GM21423 (cell line): ENCODE results near the gene RFPL1.
"Not testable (repeated sequence)": the region's sequence is repeated elsewhere in the genome, so short reads cannot be mapped to it uniquely, and the experiment has no call there.

Experiments used
- ATAC-seq: cut with Tn5 transposase; IDR thresholded peaks from one replicate; pipeline ENCODE4 v1.9.1; 2021; ENCODE audit warnings: mild to moderate bottlenecking, moderate library complexity; ENCODE audit not compliant: unreplicated experiment

Gene RFPL1

GRCh38 chr22:29438283-29438682 lies at the start of gene RFPL1:
Gene RFPL1, plus strand, starts transcription at chr22:29438583.
- ATAC-seq, result not testable (repeated sequence)

- no peak for ATAC-seq
Observed at GRCh38 chr22:29388759-29389090, 49.7 kb upstream of the RFPL1 start.

- no peak for ATAC-seq
Observed at GRCh38 chr22:29390270-29390669, 48.1 kb upstream of the RFPL1 start.

GRCh38 chr22:29391546-29391945 lies 46.8 kb upstream of the RFPL1 start:
- ATAC-seq, result no peak

GRCh38 chr22:29393019-29393608 lies 45.3 kb upstream of the RFPL1 start:
- no peak for ATAC-seq

GRCh38 chr22:29394931-29395581 lies 43.3 kb upstream of the RFPL1 start:
- no peak for ATAC-seq

- no peak for ATAC-seq
Observed at GRCh38 chr22:29396126-29396525, 42.3 kb upstream of the RFPL1 start.

- ATAC-seq, result no peak
Observed at GRCh38 chr22:29397791-29398190, 40.6 kb upstream of the RFPL1 start.

GRCh38 chr22:29400576-29400975 lies 37.8 kb upstream of the RFPL1 start:
- ATAC-seq, result no peak

- not testable (repeated sequence) for ATAC-seq
Observed at GRCh38 chr22:29401538-29401937, 36.8 kb upstream of the RFPL1 start.

- ATAC-seq, result no peak
Observed at GRCh38 chr22:29408940-29409339, 29.4 kb upstream of the RFPL1 start.

- peak; percentile 61 for ATAC-seq
Observed at GRCh38 chr22:29411569-29412211, 26.7 kb upstream of the RFPL1 start.

GRCh38 chr22:29412772-29413171 lies 25.6 kb upstream of the RFPL1 start:
- ATAC-seq, result not testable (repeated sequence)

GRCh38 chr22:29414951-29415591 lies 23.3 kb upstream of the RFPL1 start:
- peak; percentile 43 for ATAC-seq

GRCh38 chr22:29418704-29419103 lies 19.7 kb upstream of the RFPL1 start:
- not testable (repeated sequence) for ATAC-seq

- ATAC-seq, result no peak
Observed at GRCh38 chr22:29426476-29426875, 11.9 kb upstream of the RFPL1 start.

- ATAC-seq, result no peak
Observed at GRCh38 chr22:29427176-29427760, 11.1 kb upstream of the RFPL1 start.

GRCh38 chr22:29431986-29432385 lies 6.4 kb upstream of the RFPL1 start:
- ATAC-seq, result no peak

- no peak for ATAC-seq
Observed at GRCh38 chr22:29433856-29434255, 4.5 kb upstream of the RFPL1 start.

GRCh38 chr22:29434288-29434687 lies 4.1 kb upstream of the RFPL1 start:
- ATAC-seq, result no peak
